T-helper 2 cell treated with Interferon-gamma antibody and Interleukin-4, amounts not matched to agents 5 μg/mL and 100 μg/mL, for 36 hours (primary cell): Measurements from ENCODE around the gene NGRN.

Experiments used
- DNase-seq: peaks from one replicate; pipeline ENCODE4 v3.0.0; 2021; ENCODE audit warnings: low spot score
- H3K27ac Mint-ChIP-seq: one replicate; pipeline ENCODE4 v1.8.0; 2021; ENCODE audit warnings: mild to moderate bottlenecking, mixed read lengths
- H3K27me3 Mint-ChIP-seq: one replicate; pipeline ENCODE4 v1.8.0; 2021; ENCODE audit warnings: low read depth, mixed read lengths
- H3K36me3 Mint-ChIP-seq: one replicate; pipeline ENCODE4 v1.8.0; 2021; ENCODE audit warnings: low read depth, mixed read lengths
- H3K4me1 Mint-ChIP-seq: one replicate; pipeline ENCODE4 v1.8.0; 2021; ENCODE audit warnings: low read depth, mixed read lengths
- H3K4me3 Mint-ChIP-seq: one replicate; pipeline ENCODE4 v1.8.0; 2022; ENCODE audit warnings: mild to moderate bottlenecking, moderate library complexity, mixed read lengths
- H3K9me3 Mint-ChIP-seq: one replicate; pipeline ENCODE4 v1.8.0; 2021; ENCODE audit warnings: mixed read lengths

The NGRN gene

GRCh38 chr15:90230610-90231009 lies 34.9 kb upstream of the NGRN start:
- Mint-ChIP-seq H3K4me3 (peak overlapping the region; percentile 96), H3K9me3 (no peaks in the 10 kb centered on the region), H3K4me1 (peaks cover 36% of the 10 kb centered on the region), H3K36me3 (peaks cover 43% of the 10 kb centered on the region), H3K27me3 (no peaks in the 10 kb centered on the region), H3K27ac (peak overlapping the region; percentile 95)
- no peak for DNase-seq

GRCh38 chr15:90231028-90232017 lies 34.1 kb upstream of the NGRN start:
- H3K36me3 Mint-ChIP-seq = peaks cover 45% of the 10 kb centered on the region
- H3K4me3 Mint-ChIP-seq = peak overlapping the region; percentile 96
- H3K9me3 Mint-ChIP-seq = no peaks in the 10 kb centered on the region
- DNase-seq = peak; percentile 62
- peak overlapping the region; percentile 95 for H3K27ac Mint-ChIP-seq
- peaks cover 36% of the 10 kb centered on the region for H3K4me1 Mint-ChIP-seq
- no peaks in the 10 kb centered on the region for H3K27me3 Mint-ChIP-seq

GRCh38 chr15:90232196-90232595 lies 33.3 kb upstream of the NGRN start:
- peaks cover 36% of the 10 kb centered on the region for H3K4me1 Mint-ChIP-seq

GRCh38 chr15:90232941-90233386 lies 32.5 kb upstream of the NGRN start:
- peaks cover 49% of the 10 kb centered on the region for H3K36me3 Mint-ChIP-seq

More at GRCh38 chr15:90232196-90232595, 33.3 kb upstream of the NGRN start:
- Mint-ChIP-seq H3K9me3 (no peaks in the 10 kb centered on the region), H3K27me3 (no peaks in the 10 kb centered on the region), H3K27ac (peak overlapping the region; percentile 95), H3K36me3 (peaks cover 45% of the 10 kb centered on the region), H3K4me3 (peak overlapping the region; percentile 96)
- DNase-seq = no peak

GRCh38 chr15:90233387-90234095 lies 31.9 kb upstream of the NGRN start, which contains the start of gene CIB1:
CIB1 (minus strand) TSS chr15:90233941; CDS start chr15:90233885, 56 bp downstream.
- Mint-ChIP-seq H3K9me3 (no peaks in the 10 kb centered on the region), H3K4me1 (peaks cover 39% of the 10 kb centered on the region), H3K36me3 (peaks cover 54% of the 10 kb centered on the region), H3K27me3 (no peaks in the 10 kb centered on the region), H3K4me3 (peak within 1 kb of the TSS; percentile 96), H3K27ac (peak within 1 kb of the TSS; percentile 95)
- peak; percentile 98 for DNase-seq

More at GRCh38 chr15:90232941-90233386, 32.5 kb upstream of the NGRN start:
- no peak for DNase-seq
- Mint-ChIP-seq H3K4me3 (peak overlapping the region; percentile 96), H3K9me3 (no peaks in the 10 kb centered on the region), H3K27ac (peak overlapping the region; percentile 95), H3K27me3 (no peaks in the 10 kb centered on the region), H3K4me1 (peaks cover 36% of the 10 kb centered on the region)

GRCh38 chr15:90234096-90234988 lies 31.1 kb upstream of the NGRN start, which contains the start of gene GDPGP1:
GDPGP1 (plus strand) TSS chr15:90234209; CDS start chr15:90240909, 6,700 bp downstream.
- Mint-ChIP-seq H3K36me3 (peaks cover 51% of the 10 kb centered on the region), H3K9me3 (no peaks in the 10 kb centered on the region), H3K27me3 (no peaks in the 10 kb centered on the region)

GRCh38 chr15:90239371-90239770 lies 26.1 kb upstream of the NGRN start:
- H3K4me1 Mint-ChIP-seq = peaks cover 15% of the 10 kb centered on the region
- peak overlapping the region; percentile 55 for H3K27ac Mint-ChIP-seq
- no peaks in the 10 kb centered on the region for H3K9me3 Mint-ChIP-seq
- DNase-seq = no peak
- H3K36me3 Mint-ChIP-seq = peaks cover 27% of the 10 kb centered on the region
- no peaks in the 10 kb centered on the region for H3K27me3 Mint-ChIP-seq
- no peak overlapping the region for H3K4me3 Mint-ChIP-seq

More at GRCh38 chr15:90234096-90234988, 31.1 kb upstream of the NGRN start, which contains the start of gene GDPGP1:
- H3K4me3 Mint-ChIP-seq = peak within 1 kb of the TSS; percentile 96
- DNase-seq = no peak
- H3K4me1 Mint-ChIP-seq = peaks cover 40% of the 10 kb centered on the region
- peak within 1 kb of the TSS; percentile 95 for H3K27ac Mint-ChIP-seq

GRCh38 chr15:90240856-90241255 lies 24.6 kb upstream of the NGRN start:
- no peak overlapping the region for H3K4me3 Mint-ChIP-seq
- H3K9me3 Mint-ChIP-seq = no peaks in the 10 kb centered on the region
- peak overlapping the region; percentile 10 for H3K27ac Mint-ChIP-seq
- no peaks in the 10 kb centered on the region for H3K27me3 Mint-ChIP-seq
- peaks cover 8% of the 10 kb centered on the region for H3K4me1 Mint-ChIP-seq
- peaks cover 25% of the 10 kb centered on the region for H3K36me3 Mint-ChIP-seq
- DNase-seq = no peak

GRCh38 chr15:90241343-90242192 lies 23.9 kb upstream of the NGRN start:
- Mint-ChIP-seq H3K27ac (peak overlapping the region; percentile 10), H3K27me3 (no peaks in the 10 kb centered on the region), H3K36me3 (peaks cover 19% of the 10 kb centered on the region), H3K9me3 (no peaks in the 10 kb centered on the region), H3K4me1 (peaks cover 8% of the 10 kb centered on the region), H3K4me3 (no peak overlapping the region)
- no peak for DNase-seq

- H3K9me3 Mint-ChIP-seq = no peaks in the 10 kb centered on the region
- no peak for DNase-seq
- H3K27ac Mint-ChIP-seq = no peak overlapping the region
- H3K36me3 Mint-ChIP-seq = peaks cover 5% of the 10 kb centered on the region
- no peak overlapping the region for H3K4me3 Mint-ChIP-seq
- peaks cover 10% of the 10 kb centered on the region for H3K4me1 Mint-ChIP-seq
- H3K27me3 Mint-ChIP-seq = no peaks in the 10 kb centered on the region
Observed at GRCh38 chr15:90243943-90244639, 21.4 kb upstream of the NGRN start.

GRCh38 chr15:90248789-90249202 lies 16.7 kb upstream of the NGRN start:
- Mint-ChIP-seq H3K4me1 (peaks cover 13% of the 10 kb centered on the region), H3K27ac (peak overlapping the region; percentile 42), H3K4me3 (peak overlapping the region; percentile 74), H3K36me3 (no peaks in the 10 kb centered on the region), H3K9me3 (no peaks in the 10 kb centered on the region), H3K27me3 (no peaks in the 10 kb centered on the region)
- DNase-seq = no peak
